Measurements from ENCODE around the gene IQCE.

IQCE gene

DNA sequence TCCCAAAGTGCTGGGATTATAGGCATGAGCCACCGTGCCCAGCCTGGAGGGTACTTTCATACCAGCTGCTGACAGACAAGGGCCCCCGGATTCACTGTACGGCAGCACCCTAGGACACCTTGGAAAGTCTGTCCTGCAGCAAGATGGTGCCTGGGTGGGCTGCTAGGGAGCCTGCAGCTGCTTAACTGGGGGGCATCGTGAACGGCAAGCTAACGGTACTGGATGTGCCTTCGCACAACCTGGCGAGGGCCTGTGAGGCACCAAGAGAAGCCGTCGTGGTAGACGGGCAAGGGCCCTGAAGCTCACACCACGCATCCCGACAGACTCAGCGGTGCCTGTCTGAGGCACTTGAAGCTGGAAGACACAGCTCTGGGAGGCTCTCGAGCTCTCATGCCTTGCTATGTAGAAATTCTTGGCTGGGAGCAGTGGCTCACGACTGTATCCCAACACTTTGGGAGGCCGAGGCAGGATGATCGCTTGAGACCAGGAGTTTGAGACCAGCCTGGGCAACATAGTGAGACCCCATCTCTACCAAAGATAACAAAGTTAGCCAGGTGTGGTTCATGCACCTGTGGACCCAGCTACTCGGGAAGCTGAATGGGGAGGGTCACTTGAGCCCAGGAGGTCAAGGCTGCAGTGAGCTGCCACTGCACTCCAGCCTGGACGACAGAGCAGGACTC, 12.9 kb upstream of the IQCE start:
- TF ChIP-seq, protein P1, sequence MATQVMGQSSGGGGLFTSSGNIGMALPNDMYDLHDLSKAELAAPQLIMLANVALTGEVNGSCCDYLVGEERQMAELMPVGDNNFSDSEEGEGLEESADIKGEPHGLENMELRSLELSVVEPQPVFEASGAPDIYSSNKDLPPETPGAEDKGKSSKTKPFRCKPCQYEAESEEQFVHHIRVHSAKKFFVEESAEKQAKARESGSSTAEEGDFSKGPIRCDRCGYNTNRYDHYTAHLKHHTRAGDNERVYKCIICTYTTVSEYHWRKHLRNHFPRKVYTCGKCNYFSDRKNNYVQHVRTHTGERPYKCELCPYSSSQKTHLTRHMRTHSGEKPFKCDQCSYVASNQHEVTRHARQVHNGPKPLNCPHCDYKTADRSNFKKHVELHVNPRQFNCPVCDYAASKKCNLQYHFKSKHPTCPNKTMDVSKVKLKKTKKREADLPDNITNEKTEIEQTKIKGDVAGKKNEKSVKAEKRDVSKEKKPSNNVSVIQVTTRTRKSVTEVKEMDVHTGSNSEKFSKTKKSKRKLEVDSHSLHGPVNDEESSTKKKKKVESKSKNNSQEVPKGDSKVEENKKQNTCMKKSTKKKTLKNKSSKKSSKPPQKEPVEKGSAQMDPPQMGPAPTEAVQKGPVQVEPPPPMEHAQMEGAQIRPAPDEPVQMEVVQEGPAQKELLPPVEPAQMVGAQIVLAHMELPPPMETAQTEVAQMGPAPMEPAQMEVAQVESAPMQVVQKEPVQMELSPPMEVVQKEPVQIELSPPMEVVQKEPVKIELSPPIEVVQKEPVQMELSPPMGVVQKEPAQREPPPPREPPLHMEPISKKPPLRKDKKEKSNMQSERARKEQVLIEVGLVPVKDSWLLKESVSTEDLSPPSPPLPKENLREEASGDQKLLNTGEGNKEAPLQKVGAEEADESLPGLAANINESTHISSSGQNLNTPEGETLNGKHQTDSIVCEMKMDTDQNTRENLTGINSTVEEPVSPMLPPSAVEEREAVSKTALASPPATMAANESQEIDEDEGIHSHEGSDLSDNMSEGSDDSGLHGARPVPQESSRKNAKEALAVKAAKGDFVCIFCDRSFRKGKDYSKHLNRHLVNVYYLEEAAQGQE (IDR thresholded peaks at IDR 0.05; ENCODE audit: low read depth), result no peak
- TF ChIP-seq RAD21 (IDR thresholded peaks at IDR 0.05; ENCODE audit: low read depth), result no peak
- TF ChIP-seq, protein P2, sequence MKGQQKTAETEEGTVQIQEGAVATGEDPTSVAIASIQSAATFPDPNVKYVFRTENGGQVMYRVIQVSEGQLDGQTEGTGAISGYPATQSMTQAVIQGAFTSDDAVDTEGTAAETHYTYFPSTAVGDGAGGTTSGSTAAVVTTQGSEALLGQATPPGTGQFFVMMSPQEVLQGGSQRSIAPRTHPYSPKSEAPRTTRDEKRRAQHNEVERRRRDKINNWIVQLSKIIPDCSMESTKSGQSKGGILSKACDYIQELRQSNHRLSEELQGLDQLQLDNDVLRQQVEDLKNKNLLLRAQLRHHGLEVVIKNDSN (IDR thresholded peaks at IDR 0.05), result no peak
- no peak for TF ChIP-seq EP300 (IDR thresholded peaks at IDR 0.05; ENCODE audit: borderline replicate concordance)
- no peak for TF ChIP-seq YY1 (IDR thresholded peaks at IDR 0.05; ENCODE audit: low read depth)
- TF ChIP-seq TEAD4 (IDR thresholded peaks at IDR 0.05), result no peak
- no peak for TF ChIP-seq NFIC (IDR thresholded peaks at IDR 0.05)
- TF ChIP-seq CEBPB (IDR thresholded peaks at IDR 0.05), result no peak
- TF ChIP-seq, protein P3, sequence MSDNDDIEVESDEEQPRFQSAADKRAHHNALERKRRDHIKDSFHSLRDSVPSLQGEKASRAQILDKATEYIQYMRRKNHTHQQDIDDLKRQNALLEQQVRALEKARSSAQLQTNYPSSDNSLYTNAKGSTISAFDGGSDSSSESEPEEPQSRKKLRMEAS (IDR thresholded peaks at IDR 0.05), result no peak
- TF ChIP-seq CREB1 (IDR thresholded peaks at IDR 0.05; ENCODE audit: low read depth), result no peak
- TF ChIP-seq TCF12 (IDR thresholded peaks at IDR 0.05; ENCODE audit: low read depth), result no peak
- TF ChIP-seq ZBTB7A (IDR thresholded peaks at IDR 0.05; ENCODE audit: low read depth), result no peak
- no peak for TF ChIP-seq EGR1 (IDR thresholded peaks at IDR 0.05)
- no peak for TF ChIP-seq FOXM1 (IDR thresholded peaks at IDR 0.05; ENCODE audit: borderline replicate concordance, low read depth)

DNA sequence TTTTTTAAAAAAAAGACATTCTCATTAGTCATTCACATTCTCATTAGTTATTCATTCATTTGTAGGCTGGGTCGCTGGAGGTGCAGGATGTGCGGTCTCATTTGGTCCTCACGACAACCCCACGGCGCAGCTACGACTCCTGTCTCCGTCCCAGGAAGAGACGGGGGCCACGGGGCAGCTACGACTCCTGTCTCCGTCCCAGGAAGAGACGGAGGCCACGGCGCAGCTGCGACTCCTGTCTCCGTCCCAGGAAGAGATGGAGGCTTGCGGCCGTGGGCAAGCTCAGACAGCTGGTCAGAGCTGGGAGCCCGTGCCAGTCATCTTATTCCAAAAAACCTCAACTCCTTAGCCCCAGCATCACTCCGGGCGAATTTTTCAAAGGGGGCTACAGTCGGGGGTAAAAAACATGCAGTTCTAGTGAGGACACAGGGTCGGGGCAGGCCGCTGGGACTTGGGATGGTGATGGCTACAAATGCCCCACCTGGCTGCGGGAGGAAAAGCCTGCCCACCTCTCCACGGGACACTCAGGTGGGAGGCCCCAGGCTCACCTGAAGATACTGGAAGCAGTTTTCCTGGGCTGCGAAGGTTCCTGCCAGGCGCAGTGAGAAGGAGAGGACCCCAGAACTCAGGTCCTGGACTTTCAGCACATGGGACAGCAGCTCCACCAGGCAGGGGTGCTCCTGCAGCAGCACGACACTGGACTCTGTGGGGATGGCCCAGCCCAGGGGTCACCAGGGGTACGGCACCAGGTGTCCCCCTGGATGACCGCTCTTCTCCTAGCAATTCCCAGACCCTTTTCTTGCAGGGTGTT, 11.8 kb upstream of the IQCE start:
- TF ChIP-seq, protein P3 (IDR thresholded peaks at IDR 0.05), result no peak
- TF ChIP-seq, protein P1 (IDR thresholded peaks at IDR 0.05; ENCODE audit: low read depth), result peak; percentile 72

DNA sequence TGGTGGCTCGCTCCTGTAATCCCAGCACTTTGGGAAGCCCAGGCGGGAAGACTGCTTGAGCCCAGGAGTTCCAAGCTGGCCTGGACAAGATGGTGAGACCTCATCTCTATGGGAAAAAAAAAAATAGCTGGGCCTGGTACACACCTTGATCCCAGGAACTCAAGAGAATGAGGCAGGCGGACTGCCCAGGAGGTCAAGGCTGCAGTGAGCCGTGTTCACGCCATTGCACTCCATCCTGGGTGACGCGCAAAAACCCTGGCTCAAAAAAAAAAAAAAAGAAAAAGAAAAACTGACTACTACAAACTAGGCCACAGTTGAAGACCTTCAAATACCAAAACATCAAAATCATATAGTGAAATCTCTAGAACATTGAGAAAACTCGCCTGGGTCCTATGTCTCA, 7.4 kb upstream of the IQCE start:
- TF ChIP-seq EGR1 (IDR thresholded peaks at IDR 0.05) (no peak), YY1 (IDR thresholded peaks at IDR 0.05; ENCODE audit: low read depth) (no peak)
- TF ChIP-seq, protein P2 (IDR thresholded peaks at IDR 0.05), result no peak

DNA sequence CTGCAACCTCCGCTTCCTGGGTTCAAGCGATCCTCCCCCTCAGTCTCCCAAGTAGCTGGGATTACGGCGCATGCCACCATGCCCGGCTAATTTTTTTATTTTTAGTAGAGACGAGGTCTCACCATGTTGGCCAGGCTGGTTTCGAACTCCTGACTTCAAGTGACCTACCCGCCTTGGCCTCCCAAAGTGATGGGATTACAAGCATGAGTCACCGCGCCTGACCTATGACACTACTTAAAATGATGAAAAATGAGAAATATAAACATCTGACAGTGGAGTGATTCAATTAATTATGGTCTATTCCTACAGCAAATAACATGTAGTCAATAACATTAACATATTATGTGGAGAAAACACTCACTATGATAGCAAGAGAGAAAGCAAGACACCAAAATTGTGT, 5.7 kb upstream of the IQCE start:
- TF ChIP-seq CREB1 (IDR thresholded peaks at IDR 0.05; ENCODE audit: low read depth) (no peak), TAF1 (IDR thresholded peaks at IDR 0.05; ENCODE audit: low read depth) (no peak), TEAD4 (IDR thresholded peaks at IDR 0.05) (no peak), TCF12 (IDR thresholded peaks at IDR 0.05; ENCODE audit: low read depth) (no peak), NFIC (IDR thresholded peaks at IDR 0.05) (no peak), ZBTB7A (IDR thresholded peaks at IDR 0.05; ENCODE audit: low read depth) (no peak), EGR1 (IDR thresholded peaks at IDR 0.05) (no peak), CEBPB (IDR thresholded peaks at IDR 0.05) (no peak), YY1 (IDR thresholded peaks at IDR 0.05; ENCODE audit: low read depth) (no peak)

DNA sequence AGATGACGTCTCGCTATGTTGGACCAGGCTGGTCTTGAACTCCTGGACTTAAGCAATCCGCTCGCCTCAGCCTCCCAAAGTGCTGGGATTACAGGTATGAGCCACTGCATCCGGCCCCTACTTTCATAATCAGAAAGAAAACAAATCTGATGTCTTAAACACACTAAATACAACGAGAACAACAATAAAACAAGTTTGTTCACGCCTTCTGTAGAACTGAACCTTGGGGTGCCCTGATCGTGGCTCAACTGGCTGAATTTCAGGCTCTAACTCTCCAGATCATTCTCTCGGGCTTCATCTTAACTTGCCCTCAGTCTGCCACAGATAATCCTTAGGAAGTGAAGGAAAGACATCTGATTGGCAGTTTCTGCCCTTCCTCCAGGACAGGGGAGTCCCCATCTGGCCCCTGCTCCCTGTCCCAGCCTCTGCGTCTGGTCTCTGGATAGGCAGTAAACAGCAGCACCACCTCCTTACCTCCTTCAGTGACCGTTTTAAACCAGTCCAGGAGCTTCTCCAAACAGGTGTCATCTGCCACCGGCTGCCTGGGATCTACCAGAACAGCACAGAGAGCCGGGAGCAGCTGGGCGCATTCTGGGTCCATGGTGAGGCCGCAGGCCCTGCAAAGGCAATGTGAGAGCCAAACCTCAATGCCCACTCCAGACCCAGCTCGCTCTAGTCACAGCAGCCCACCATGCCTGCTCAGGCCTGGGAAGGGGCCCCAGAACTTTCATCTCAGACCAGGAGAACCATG, 4.8 kb upstream of the IQCE start:
- TF ChIP-seq, protein P3 (IDR thresholded peaks at IDR 0.05), result no peak
- TF ChIP-seq ZBTB7A (IDR thresholded peaks at IDR 0.05; ENCODE audit: low read depth), result no peak
- no peak for TF ChIP-seq EGR1 (IDR thresholded peaks at IDR 0.05)
- no peak for TF ChIP-seq YY1 (IDR thresholded peaks at IDR 0.05; ENCODE audit: low read depth)
- TF ChIP-seq TCF12 (IDR thresholded peaks at IDR 0.05; ENCODE audit: low read depth), result no peak
- TF ChIP-seq, protein P2 (IDR thresholded peaks at IDR 0.05), result no peak
- TF ChIP-seq FOXM1 (IDR thresholded peaks at IDR 0.05; ENCODE audit: borderline replicate concordance, low read depth), result no peak
